Activated CD4-positive, alpha-beta T cell treated with anti-CD3 and anti-CD28 coated beads, Interleukin-2, amount 50 U/mL, for 16 hours (primary cell): ENCODE results near the gene RNF25.

Source experiments
- DNase-seq: peaks from one replicate; pipeline ENCODE4 v3.0.0-alpha.2; 2020

Gene RNF25

DNA sequence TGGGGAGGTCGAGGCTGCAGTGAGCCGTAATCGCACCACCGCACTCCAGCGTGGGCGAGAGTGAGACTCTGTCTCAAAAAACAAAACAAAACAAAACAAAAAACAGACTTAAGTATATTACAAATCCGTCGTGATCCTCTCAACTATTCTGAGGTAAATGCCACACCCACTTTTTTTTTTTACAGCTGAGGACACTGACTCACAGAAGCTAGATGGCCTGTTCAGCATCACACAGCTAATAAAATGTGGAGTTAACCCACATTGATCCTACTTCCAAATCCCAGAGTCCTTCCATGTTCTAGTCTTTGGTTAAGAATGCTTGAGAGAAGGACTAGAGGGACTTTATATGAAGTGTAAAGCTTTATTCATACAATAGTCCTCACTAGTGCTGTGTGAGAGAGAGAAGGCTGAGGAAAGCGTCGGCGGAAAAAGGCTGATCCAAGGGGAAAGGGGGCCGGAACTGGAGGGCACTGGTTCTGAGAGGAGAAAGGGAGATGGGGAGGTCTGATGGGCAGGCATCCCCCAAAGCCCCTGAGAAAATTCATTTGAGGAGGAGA lies 627 bp downstream of the RNF25 start:
- no peak for DNase-seq

DNA sequence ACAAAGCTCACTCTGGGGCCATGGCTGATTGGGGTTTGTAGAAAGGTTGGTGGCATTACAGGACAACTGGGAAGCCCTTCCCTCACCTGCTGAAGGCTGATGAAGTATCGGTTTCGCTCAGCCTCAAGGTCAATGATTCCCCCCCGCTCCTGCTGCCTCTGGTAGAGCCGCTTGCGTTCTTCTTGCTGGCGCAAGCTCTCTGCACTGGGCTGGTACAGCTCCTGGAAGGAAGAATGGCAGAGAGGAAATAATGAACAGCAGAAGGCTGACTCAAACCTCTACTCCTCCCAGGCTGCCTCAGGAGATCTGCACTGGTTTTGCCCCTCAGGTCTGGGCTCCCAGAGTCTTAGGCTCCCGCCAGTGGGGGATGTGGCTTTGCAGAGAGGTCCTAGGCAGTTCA lies 7.1 kb downstream of the RNF25 start:
- no peak for DNase-seq

GRCh38 chr2:218663901-218664300 lies 7.9 kb downstream of the RNF25 start:
- DNase-seq = no peak

- DNase-seq = no peak
Measured at GRCh38 chr2:218662827-218663226, 9.0 kb downstream of the RNF25 start.

DNA sequence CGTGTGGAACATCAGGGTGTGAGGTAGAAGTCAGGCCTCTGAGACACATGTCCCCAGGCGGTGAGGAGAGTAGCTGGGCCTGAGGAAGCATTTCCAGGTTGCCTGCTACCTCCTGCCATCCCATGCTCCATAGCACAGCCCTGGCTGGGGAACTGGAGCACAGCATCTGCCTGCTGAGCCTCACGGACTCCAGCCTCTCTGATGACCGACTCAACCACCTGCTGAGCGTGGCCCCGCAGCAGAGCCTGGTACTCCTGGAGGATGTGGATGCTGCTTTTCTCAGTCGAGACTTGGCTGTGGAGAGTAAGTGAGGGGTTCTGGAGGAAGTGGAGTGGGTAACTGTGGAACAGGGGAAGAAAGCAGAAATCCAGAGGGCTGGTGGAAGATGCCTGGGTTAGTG lies 9.4 kb downstream of the RNF25 start:
- DNase-seq = no peak

GRCh38 chr2:218659988-218660358 lies 11.8 kb downstream of the RNF25 start:
- DNase-seq = no peak

- peak; percentile 97 for DNase-seq
Measured at GRCh38 chr2:218659258-218659987, 12.4 kb downstream of the RNF25 start, which contains the start of the genes BCS1L and ZNF142. Gene BCS1L, plus strand, starts transcription at chr2:218659683. Its CDS starts 1,305 bp downstream, at chr2:218660988. Gene ZNF142, minus strand, starts transcription at chr2:218659623. Its CDS starts 3,194 bp downstream, at chr2:218656429.

DNA sequence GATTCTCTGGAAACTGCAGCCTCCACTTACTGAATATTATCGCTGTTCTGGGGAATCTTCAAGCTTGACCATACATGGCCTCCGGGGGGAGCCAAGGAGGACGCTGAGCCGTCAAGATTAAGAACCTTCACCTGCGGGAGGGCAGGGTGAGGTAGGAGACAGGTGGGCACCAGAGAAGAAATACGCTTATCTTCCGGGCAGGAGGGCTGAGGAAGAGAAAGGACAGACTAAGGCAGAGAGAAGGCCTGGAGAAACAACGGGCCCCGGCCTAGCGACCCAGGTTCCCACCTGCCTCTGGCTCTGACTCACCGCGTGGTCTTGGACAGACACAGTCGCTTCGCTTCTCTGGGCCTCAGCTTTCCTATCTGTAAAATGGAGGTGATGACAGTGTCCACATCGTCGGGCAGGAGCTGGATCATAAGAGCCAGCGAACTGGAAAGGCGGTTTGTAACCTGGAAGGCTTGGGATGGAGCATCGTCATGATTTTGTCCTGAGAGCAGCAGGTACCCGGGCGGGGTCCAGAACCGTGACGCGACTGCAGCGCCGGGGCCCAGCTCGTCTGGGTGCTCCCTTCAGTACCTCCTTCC lies 13.0 kb downstream of the RNF25 start:
- peak; percentile 54 for DNase-seq

DNA sequence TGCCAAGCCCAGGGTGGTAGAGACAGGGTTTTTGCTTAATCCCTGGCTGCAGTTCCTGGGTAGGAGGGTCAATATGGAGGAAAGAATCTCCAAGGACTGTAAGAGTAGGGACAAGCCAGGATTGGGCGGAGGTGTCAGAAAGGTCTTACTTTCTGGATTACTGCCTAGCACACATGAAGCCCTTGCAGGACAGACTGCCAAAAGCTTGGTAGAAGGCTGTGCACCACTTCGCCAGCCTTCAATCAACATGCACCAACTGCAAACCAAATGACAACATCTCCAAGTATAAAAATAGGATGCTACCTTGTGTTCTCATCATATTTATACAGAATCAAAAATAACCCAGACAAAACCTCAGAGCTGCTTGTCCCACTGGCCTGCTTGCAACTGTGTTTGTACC lies 16.1 kb downstream of the RNF25 start:
- no peak for DNase-seq

GRCh38 chr2:218648787-218649100 lies 23.1 kb downstream of the RNF25 start:
- DNase-seq = no peak

DNA sequence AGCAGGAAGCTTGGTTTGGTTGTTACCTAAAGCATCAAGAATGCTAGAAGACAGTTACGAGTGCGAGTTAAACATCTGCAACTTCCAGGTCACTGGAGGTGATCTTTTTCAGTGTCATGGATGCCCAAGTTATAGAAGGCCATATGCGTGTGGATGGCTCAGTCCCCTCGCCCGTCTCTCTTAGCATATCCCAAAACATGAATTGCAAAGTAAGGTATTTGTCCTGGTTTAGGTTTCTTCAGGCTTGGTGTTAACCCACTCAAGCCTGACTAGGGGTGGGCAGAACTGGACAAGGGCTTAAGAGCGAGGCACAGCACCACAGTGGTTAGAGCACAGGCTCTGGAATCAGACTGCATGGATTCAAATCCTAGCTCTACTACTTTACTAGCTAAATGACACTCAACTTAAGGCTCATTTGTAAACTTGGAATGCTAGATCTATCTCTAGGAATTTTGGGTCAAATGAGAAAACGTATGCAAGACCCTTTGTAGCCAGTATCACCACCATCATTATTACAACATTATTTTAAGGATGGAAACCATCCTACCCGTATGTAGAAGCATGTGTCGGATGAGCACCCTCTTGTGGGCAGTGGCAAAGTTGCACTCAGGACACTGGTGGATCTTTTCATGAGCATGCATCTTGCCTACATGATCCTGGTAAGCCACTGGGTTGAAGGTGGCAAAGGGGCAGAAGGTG lies 23.6 kb downstream of the RNF25 start:
- DNase-seq = peak; percentile 56

DNA sequence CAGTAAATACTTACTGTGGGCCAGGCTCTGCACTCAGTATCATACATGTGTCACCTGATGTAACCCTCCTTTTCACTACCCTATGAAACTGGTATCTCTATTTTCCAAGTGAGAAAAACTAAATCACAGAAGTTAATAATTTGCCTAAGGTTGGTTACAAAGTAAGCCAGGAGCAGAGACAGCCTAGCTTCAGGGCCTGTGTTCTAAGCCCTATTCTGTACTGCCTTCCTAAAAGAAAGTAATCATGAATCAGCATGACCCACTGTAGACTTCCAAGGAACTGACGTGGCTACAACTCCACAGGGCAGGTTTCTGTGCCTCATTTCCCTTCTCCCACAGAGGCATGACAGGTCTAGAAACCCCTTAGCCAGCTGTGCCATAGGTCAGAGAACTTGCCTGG lies 26.7 kb downstream of the RNF25 start:
- no peak for DNase-seq

GRCh38 chr2:218644721-218645120 lies 27.1 kb downstream of the RNF25 start:
- DNase-seq = no peak

- no peak for DNase-seq
Measured at GRCh38 chr2:218643751-218644310, 28.0 kb downstream of the RNF25 start.

- no peak for DNase-seq
Measured at GRCh38 chr2:218642786-218643185, 29.0 kb downstream of the RNF25 start.

DNA sequence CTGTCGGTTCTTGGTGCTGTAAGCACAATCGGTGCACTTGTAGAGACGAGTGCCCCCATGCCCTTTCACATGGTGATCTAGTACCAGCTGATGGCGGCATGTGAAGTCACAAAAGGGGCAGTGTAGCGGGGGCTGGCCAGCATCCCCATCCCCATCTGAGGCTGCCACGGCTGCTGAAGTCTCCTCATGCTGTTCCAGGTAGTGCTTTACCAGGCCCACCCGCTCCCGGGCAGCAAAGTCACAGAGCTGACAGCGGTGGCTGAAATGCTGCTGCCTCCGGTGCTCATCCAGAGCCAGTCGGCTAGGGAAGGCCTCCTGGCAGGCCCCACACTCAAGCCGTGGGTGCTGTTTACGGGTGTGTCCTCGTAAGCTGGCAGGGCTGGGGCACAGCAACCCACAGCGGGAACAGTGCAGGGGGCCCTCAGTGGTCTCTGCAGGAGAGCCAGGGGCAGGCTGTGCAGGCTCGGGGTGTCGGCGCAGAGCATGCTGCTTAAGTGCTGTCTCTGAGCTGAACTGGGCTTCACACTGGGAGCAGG lies 29.6 kb downstream of the RNF25 start:
- DNase-seq = no peak

GRCh38 chr2:218638372-218638771 lies 33.4 kb downstream of the RNF25 start:
- DNase-seq = no peak

DNA sequence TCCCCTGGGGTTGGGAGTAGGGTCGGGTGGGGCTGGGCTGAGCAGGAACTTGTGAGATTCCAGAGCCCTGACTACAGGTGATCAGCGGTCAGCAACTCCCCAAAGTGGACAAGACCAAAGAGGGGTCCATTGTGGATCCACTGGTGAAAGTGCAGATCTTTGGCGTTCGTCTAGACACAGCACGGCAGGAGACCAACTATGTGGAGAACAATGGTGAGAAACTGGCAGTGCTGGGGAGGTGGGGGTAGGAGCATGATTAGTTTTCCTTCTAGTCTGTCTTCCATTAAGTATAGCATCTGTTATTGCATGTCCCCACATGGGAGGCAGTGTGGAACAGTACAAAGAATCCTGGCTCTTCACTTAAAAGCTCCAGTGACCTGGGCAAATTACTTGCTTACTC lies 36.1 kb downstream of the RNF25 start:
- no peak for DNase-seq

DNA sequence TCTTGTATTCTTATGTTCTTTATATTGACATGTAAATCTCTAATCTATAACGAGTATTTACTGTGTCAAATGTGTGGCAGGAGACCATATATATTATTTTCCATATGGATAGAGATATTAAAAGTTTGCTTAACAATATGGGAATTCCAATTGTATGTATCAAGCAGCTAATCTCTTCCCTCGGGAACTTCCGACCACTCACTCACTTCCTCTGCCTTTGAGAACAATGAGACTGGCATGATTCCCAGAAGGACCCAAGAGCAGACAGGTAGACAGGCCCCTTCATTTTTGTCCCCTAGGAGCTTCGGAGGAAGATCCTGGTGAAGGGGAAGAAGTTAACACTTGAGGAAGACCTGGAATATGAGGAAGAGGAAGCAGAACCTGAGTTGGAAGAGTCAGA lies 40.0 kb downstream of the RNF25 start:
- DNase-seq = no peak

DNA sequence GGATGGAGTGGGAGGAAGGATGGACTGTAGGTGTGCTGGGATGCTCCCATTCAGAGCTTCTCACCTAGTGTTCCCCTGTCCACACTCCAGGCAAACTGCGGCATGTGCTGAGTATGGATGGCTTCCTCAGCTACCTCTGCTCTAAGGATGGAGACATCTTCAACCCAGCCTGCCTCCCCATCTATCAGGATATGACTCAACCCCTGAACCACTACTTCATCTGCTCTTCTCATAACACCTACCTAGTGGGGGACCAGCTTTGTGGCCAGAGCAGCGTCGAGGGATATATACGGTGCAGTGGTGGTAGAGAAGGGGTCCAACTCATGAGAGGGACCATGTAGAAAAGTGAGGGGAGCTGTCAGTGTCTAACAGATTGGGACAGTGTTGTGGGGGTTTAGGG lies 43.9 kb downstream of the RNF25 start:
- no peak for DNase-seq

DNA sequence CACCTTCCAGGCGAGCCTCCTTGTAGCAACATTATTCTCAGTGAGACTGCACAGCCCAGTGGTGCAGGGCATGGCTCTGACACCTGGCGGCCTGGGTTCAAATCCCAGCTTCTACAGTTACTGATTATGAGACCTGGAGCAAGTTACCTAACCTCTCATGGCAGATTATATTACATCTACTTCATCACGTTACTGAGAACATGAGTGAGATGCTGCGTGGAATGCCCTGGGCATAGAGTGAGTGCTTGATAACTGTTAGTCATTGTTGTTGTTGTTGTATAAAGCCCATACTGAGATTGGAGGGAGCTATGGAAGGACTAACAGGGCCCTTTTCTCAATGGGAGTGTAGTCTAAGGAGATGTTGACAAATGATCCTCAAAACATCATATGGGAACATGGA lies 45.4 kb downstream of the RNF25 start:
- DNase-seq = no peak

DNA sequence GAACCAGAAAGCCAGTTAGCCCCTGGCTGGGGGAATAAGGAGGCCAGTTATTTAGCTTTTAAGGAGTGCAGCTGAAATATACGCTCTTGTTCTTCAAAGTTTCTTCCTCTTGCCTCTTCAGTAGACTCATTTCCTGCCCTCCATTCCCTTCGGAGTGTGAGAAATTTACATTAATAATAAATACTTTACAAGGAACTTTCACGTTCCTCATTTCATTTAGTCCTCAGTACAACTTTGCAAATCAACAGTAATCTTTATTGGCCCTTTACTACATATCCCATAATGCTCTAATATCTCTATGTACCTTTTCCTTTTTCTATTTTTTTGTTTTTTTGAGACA lies 48.5 kb downstream of the RNF25 start:
- no peak for DNase-seq

- no peak for DNase-seq
Measured at GRCh38 chr2:218622606-218623365, 49.0 kb downstream of the RNF25 start.
